ENCODE measurements around the gene MIER1.
"Not testable (repeated sequence)": the region's sequence is repeated elsewhere in the genome, so short reads cannot be mapped to it uniquely, and the experiment has no call there.

The MIER1 gene

GRCh38 chr1:66968574-66968973, 43.8 kb downstream of the MIER1 start:
- no peak for TF ChIP-seq CTCF (IDR thresholded peaks at IDR 0.05)
- H3K27ac ChIP-seq: no peak overlapping the region
- H3K4me3 ChIP-seq: no peak overlapping the region
- no peak for DNase-seq (ENCODE audit: low spot score)

- Histone ChIP-seq H3K4me3 (no peak overlapping the region), H3K27ac (no peak overlapping the region)
- no peak for DNase-seq (ENCODE audit: low spot score)
- TF ChIP-seq CTCF (IDR thresholded peaks at IDR 0.05): no peak
These were observed 53.4 kb downstream of the MIER1 start for GRCh38 chr1:66978201-66978600.

GRCh38 chr1:66979621-66980020, 54.8 kb downstream of the MIER1 start:
- H3K4me3 ChIP-seq; DNase-seq (ENCODE audit: low spot score); H3K27ac ChIP-seq: not testable (repeated sequence)

GRCh38 chr1:66980745-66981367, 56.1 kb downstream of the MIER1 start:
- Histone ChIP-seq H3K27ac (peak overlapping the region; percentile 8 to 55), H3K4me3 (peak overlapping the region; percentile 55)
- TF ChIP-seq CTCF (IDR thresholded peaks at IDR 0.05): no peak
- no peak for DNase-seq (ENCODE audit: low spot score)

GRCh38 chr1:66981679-66982078, 56.9 kb downstream of the MIER1 start:
- Histone ChIP-seq H3K4me3 (peak overlapping the region; percentile 55), H3K27ac (peak overlapping the region; percentile 8 to 55)
- TF ChIP-seq CTCF (IDR thresholded peaks at IDR 0.05): no peak
- no peak for DNase-seq (ENCODE audit: low spot score)

- Histone ChIP-seq H3K4me3 (no peak overlapping the region), H3K27ac (no peak overlapping the region)
- TF ChIP-seq CTCF (IDR thresholded peaks at IDR 0.05): no peak
- no peak for DNase-seq (ENCODE audit: low spot score)
These were observed 57.9 kb downstream of the MIER1 start for GRCh38 chr1:66982561-66983260.

- TF ChIP-seq CTCF (IDR thresholded peaks at IDR 0.05): no peak
- DNase-seq (ENCODE audit: low spot score): no peak
- H3K27ac ChIP-seq: no peak overlapping the region
- no peak overlapping the region for H3K4me3 ChIP-seq
These were observed 59.7 kb downstream of the MIER1 start for GRCh38 chr1:66984491-66984890.
